Measurements from ENCODE around the gene INPP4A. TPM values are rescaled to one million over a fixed set of nuclear protein-coding genes. Genes with fewer than 3 reads are reported as not detected.

The INPP4A gene
- total and polyA plus RNA-seq, 2 of the 13 experiments (the other 11 are each of a cell fraction or from before 2014, with no cell fraction given) = 10.1 to 10.9 TPM

- no peaks in the 10 kb centered on the region for H4K20me1 ChIP-seq (ENCODE audit: insufficient read depth, low read length)
- no TSS peak for BruUV-seq (replicated peaks)
- DNase-seq (ENCODE audit: low spot score) (no peak), FAIRE-seq (no peak), ATAC-seq (no peak)
- ChIA-PET CTCF (ENCODE audit: low intra/inter-chr PET ratio, low total read pairs) (no interaction called here), POLR2A (no interaction called here)
- H3K79me2 ChIP-seq (ENCODE audit: insufficient read depth, low read length) = no peaks in the 10 kb centered on the region
- WGBS (ENCODE audit: low lambda C conversion rate) = 5% methylated on average over 1 of the region's 1 CpG
- TF ChIP-seq ZNF761 (CRISPR knock-in tag; conservative IDR thresholded peaks at IDR 0.05) (no peak), ZNF225 (CRISPR knock-in tag; IDR thresholded peaks at IDR 0.05) (no peak)
- H3K27me3 ChIP-seq (ENCODE audit: control insufficient read depth in 1 of 2, insufficient read depth in 2 of 2, low read length in 2 of 2) = no peaks in the 10 kb centered on the region
- H3K9me3 ChIP-seq (ENCODE audit: low read length) = peaks cover 17% of the 10 kb centered on the region
- no peak overlapping the region for H3K27ac ChIP-seq (ENCODE audit: extremely low read length, insufficient read depth, low read length)
- intact Hi-C loops (cut with micrococcal nuclease; ENCODE audit: unreplicated experiment) = no loop called here
- peaks cover 9% of the 10 kb centered on the region for H3K4me1 ChIP-seq (ENCODE audit: insufficient read depth, low read length)
- H2AFZ ChIP-seq (ENCODE audit: low read length) = no peak overlapping the region
- no peak overlapping the region for H3K4me2 ChIP-seq (ENCODE audit: low read depth, low read length)
- H3K9ac ChIP-seq (ENCODE audit: insufficient read depth, low read depth, low read length) = no peak overlapping the region
- H3K4me3 ChIP-seq (replicated peaks in 1 of 3; ENCODE audit: insufficient read depth in 1 of 3, low read depth in 2 of 3, low read length in 3 of 3) = no peak overlapping the region
- no peaks in the 10 kb centered on the region for H3K36me3 ChIP-seq (replicated peaks in 1 of 2; ENCODE audit: control insufficient read depth in 1 of 2, insufficient read depth in 2 of 2, low read length in 2 of 2)
- in situ Hi-C loops (cut with HindIII; ENCODE audit: extremely low pct_ligation_motif_present, low pct_unique_long_range_greater_than_20kb) = no loop called here
Measured at GRCh38 chr2:98438190-98439133, 6.2 kb upstream of the INPP4A start.

GRCh38 chr2:98441706-98442450 is 2.8 kb upstream of the INPP4A start:
- CTCF ChIA-PET (ENCODE audit: low intra/inter-chr PET ratio, low total read pairs) = no interaction called here
- H3K4me2 ChIP-seq (ENCODE audit: low read depth, low read length) = no peak overlapping the region
- no peaks in the 10 kb centered on the region for H3K36me3 ChIP-seq (replicated peaks in 1 of 2; ENCODE audit: control insufficient read depth in 1 of 2, insufficient read depth in 2 of 2, low read length in 2 of 2)
- H3K4me1 ChIP-seq (ENCODE audit: insufficient read depth, low read length) = peaks cover 27% of the 10 kb centered on the region
- DNase-seq (ENCODE audit: low spot score) = no peak
- no peak overlapping the region for H2AFZ ChIP-seq (ENCODE audit: low read length)
- H3K9me3 ChIP-seq (ENCODE audit: low read length) = no peaks in the 10 kb centered on the region
- no peak overlapping the region for H3K4me3 ChIP-seq (replicated peaks in 1 of 3; ENCODE audit: insufficient read depth in 1 of 3, low read depth in 2 of 3, low read length in 3 of 3)
- FAIRE-seq = no peak
- in situ Hi-C loops (cut with HindIII; ENCODE audit: extremely low pct_ligation_motif_present, low pct_unique_long_range_greater_than_20kb) (no loop called here), intact Hi-C loops (cut with micrococcal nuclease; ENCODE audit: unreplicated experiment) (loop anchor here (10.0 kb wide), 1 partner anchor 163 kb away; the partner anchor contains the start of genes COA5 and UNC50)
- POLR2A ChIA-PET = no interaction called here
- H3K9ac ChIP-seq (ENCODE audit: insufficient read depth, low read depth, low read length) = no peak overlapping the region
- H3K79me2 ChIP-seq (ENCODE audit: insufficient read depth, low read length) = peaks cover 17% of the 10 kb centered on the region
- 25% methylated on average over 7 of the region's 7 CpGs for WGBS (ENCODE audit: low lambda C conversion rate)
- no peak overlapping the region for H3K27ac ChIP-seq (ENCODE audit: extremely low read length, insufficient read depth, low read length)
- ATAC-seq = no peak
- H3K27me3 ChIP-seq (ENCODE audit: control insufficient read depth in 1 of 2, insufficient read depth in 2 of 2, low read length in 2 of 2) = no peaks in the 10 kb centered on the region; a peak in 1 of 5 replicates
- H4K20me1 ChIP-seq (ENCODE audit: insufficient read depth, low read length) = peaks cover 1% of the 10 kb centered on the region; the same call in 1 of the 2 replicates
- no TSS peak for BruUV-seq (replicated peaks)
- no peak for TF ChIP-seq ZNF224 (CRISPR knock-in tag; IDR thresholded peaks at IDR 0.05)
- TF ChIP-seq CBFB (CRISPR knock-in tag; IDR thresholded peaks at IDR 0.05) = no peak
- no peak for TF ChIP-seq ZHX1 (CRISPR knock-in tag; IDR thresholded peaks at IDR 0.05; ENCODE audit: low read depth)
- TF ChIP-seq MAF1 (CRISPR knock-in tag; IDR thresholded peaks at IDR 0.05; ENCODE audit: borderline replicate concordance) = no peak
- TF ChIP-seq ONECUT2 (CRISPR knock-in tag; IDR thresholded peaks at IDR 0.05) = no peak
- no peak for TF ChIP-seq KAT7 (CRISPR knock-in tag; IDR thresholded peaks at IDR 0.05; ENCODE audit: borderline replicate concordance)
- no peak for TF ChIP-seq KLF6 (CRISPR knock-in tag; IDR thresholded peaks at IDR 0.05)
- no peak for TF ChIP-seq ZFP36 (IDR thresholded peaks at IDR 0.05; ENCODE audit: borderline replicate concordance, low read depth, low read length, partially characterized antibody)
- no peak for TF ChIP-seq ZNF446 (CRISPR knock-in tag; IDR thresholded peaks at IDR 0.05)
- no peak for TF ChIP-seq BCL6 (CRISPR knock-in tag; IDR thresholded peaks at IDR 0.05)
- TF ChIP-seq SUZ12 (IDR thresholded peaks at IDR 0.05; ENCODE audit: low read depth, low read length) = no peak
